Ectodermal cell (in vitro differentiated cells): ENCODE results near the gene DPYSL3.

Experiments used
- H3K27ac ChIP-seq: 2 replicates; pipeline ENCODE4 v1.7.0; 2013; ENCODE audit warnings: mild to moderate bottlenecking, low read depth, low read length; ENCODE audit not compliant: insufficient read depth, poor library complexity, severe bottlenecking
- H3K27me3 ChIP-seq: 2 replicates; pipeline ENCODE4 v1.7.0; 2013; ENCODE audit warnings: mild to moderate bottlenecking, low read length; ENCODE audit not compliant: insufficient read depth, control insufficient read depth, poor library complexity, severe bottlenecking
- H3K36me3 ChIP-seq: one replicate; pipeline ENCODE4 v1.7.0; 2013; ENCODE audit warnings: low read length; ENCODE audit not compliant: control insufficient read depth, insufficient read depth
- H3K4me1 ChIP-seq: one replicate; pipeline ENCODE4 v1.7.0; 2013; ENCODE audit warnings: low read length; ENCODE audit not compliant: control insufficient read depth, insufficient read depth
- H3K4me3 ChIP-seq: 2 replicates; pipeline ENCODE4 v1.7.0; 2013; ENCODE audit warnings: low read depth, low read length, control low read depth; ENCODE audit not compliant: insufficient read depth
- H3K9me3 ChIP-seq: 2 replicates; pipeline ENCODE4 v1.7.0; 2013; ENCODE audit warnings: mild to moderate bottlenecking, low read length, moderate library complexity; ENCODE audit not compliant: control insufficient read depth
- WGBS, 2 experiments: methylation state at CpG; one replicate each; pipeline ENCODE4 v1.1.7; 2013; ENCODE audit warnings: missing lambda C conversion rate in 2 of 2; 5-methylcytosine and 5-hydroxymethylcytosine counted together

Gene DPYSL3

DNA sequence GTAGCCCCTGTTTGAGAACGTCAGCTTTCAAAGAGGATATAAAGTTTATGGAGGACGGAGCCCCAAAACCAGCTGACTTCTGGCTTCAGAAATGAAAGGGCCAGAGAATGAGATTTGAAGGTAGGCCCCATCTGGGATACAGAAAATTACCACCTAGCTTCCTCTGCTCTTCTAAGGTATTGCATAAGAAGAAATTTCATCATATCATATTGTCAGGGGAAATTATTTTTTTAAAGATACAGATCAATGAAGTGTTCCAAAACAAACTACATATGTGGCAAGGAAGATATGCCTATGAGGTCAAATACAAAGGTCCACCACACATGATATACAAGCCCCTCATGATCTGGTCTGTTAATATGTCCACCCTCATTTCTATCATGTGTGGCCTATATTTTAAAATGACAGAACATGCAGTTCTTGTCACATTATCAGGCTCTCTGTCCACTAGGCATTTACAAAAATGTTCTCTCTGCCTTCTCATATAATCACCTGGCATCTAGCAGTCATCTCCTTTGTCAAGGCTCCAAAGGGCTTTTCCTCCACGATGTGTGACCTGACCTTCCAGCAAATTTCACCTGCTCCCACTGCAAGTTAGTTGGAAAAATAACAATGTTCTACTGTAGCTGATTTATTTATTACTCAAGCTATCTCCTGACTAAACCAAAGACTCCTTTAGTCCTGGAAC is 83.1 kb downstream of the DPYSL3 start:
- Histone ChIP-seq H3K27ac (no peak overlapping the region), H3K27me3 (no peaks in the 10 kb centered on the region), H3K4me3 (no peak overlapping the region), H3K9me3 (no peaks in the 10 kb centered on the region), H3K36me3 (peaks cover 19% of the 10 kb centered on the region), H3K4me1 (no peaks in the 10 kb centered on the region)
- WGBS, 2 experiments, result 95 to 99% methylated on average over 3 of the region's 3 CpGs

DNA sequence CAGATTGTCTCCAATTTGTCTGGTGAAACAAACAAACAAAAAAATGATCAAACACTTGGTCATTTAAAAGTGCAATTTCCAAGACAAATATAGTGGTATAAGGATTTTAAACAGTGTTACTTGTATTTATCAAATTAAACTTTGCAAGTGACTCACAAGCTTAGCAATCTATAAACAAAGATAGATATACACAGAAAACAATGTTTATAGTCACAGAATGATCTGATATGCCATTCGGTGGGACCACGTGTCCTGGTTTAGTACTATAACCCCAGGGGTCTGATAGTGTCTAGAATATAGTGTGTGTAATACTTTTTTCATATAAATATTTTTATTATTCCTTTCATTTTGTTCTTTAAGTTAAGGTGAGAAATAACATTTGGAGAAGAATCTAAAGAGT is 91.3 kb downstream of the DPYSL3 start:
- H3K27me3 ChIP-seq, result no peaks in the 10 kb centered on the region
- peaks cover 5% of the 10 kb centered on the region for H3K4me1 ChIP-seq
- no peak overlapping the region for H3K4me3 ChIP-seq
- 100% methylated on average over 2 of the region's 2 CpGs; no CpG with 5 or more reads in 1 of the 2 experiments for WGBS, 2 experiments
- H3K36me3 ChIP-seq, result peaks cover 23% of the 10 kb centered on the region
- H3K9me3 ChIP-seq, result no peaks in the 10 kb centered on the region
- H3K27ac ChIP-seq, result no peak overlapping the region

DNA sequence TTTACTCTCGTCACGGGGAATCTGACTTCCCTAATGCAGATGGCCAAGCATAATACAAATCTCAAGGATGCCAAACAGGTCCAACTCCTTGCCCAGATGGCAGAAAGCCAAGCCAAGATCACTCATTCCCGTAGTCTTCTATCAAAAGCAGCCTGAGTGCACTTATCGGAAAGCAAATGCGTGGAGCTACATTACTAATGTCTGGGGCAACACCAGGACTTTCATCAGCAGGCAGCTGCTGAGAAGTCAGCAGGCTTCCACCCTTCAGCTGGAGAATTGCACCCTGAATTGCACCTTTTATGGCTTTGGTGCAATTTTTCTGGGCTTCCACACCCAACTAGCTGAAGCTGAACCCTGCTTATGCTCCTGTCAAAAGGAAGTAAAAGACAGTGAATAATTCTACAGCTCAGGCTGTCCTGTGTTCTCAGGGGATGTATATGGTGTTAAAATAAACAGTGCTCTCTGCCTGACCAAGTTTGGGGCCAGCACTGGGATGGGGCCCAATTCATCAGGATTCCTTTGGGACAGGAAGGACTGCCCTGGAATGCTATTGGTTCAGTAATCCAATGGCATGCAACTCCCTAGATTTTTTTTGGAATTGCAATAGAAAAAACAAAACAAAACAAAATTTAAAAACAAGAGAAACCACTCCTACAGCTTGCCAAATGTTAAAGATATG is 92.6 kb downstream of the DPYSL3 start:
- Histone ChIP-seq H3K27ac (no peak overlapping the region), H3K9me3 (no peaks in the 10 kb centered on the region), H3K36me3 (peaks cover 36% of the 10 kb centered on the region), H3K4me1 (peaks cover 5% of the 10 kb centered on the region), H3K4me3 (no peak overlapping the region), H3K27me3 (no peaks in the 10 kb centered on the region)
- WGBS, 2 experiments, result 93 to 97% methylated on average over 5 of the region's 5 CpGs

DNA sequence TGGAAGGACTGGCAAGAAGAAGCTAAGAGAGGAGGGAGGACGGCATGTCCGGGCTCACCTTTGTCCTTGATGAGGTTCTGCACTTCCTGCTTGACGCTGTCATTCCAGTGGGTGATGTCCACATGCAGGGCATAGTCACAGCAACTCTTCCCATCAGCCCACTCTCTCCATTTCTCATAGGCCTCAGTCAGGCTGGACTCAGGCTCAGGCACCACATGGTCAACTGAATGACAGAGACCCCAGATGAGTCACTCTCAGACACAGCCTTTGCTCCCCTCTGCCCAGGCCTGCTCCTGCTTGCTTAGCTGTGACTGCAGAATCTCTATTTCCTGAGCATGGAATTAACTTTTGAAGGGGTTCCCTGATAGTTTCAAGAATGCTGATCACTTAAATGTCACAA is 94.2 kb downstream of the DPYSL3 start:
- Histone ChIP-seq H3K4me1 (peaks cover 5% of the 10 kb centered on the region), H3K36me3 (peaks cover 49% of the 10 kb centered on the region), H3K27me3 (no peaks in the 10 kb centered on the region), H3K4me3 (no peak overlapping the region), H3K9me3 (no peaks in the 10 kb centered on the region), H3K27ac (no peak overlapping the region)
- 94 to 97% methylated on average over 3 of the region's 3 CpGs for WGBS, 2 experiments

DNA sequence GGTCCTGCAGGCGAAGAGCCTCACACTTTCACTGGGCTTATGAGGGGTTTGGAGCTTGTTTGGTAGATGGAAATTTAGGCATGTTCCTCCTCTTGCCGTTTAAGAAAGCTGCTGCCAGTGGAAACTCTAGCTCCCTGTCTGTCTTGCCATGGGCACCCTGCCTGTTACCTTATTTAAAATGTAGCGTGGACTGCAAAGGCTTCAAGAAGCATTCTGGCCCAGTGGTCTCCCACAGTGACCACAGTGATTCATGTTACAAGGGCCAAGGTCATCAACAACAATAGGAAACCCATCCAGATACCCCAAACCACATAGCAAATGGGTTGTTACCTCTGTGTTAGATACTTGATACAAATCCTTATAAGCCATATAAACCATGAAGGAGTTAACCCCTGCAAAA is 96.6 kb downstream of the DPYSL3 start:
- Histone ChIP-seq H3K9me3 (no peaks in the 10 kb centered on the region), H3K4me1 (peaks cover 5% of the 10 kb centered on the region), H3K36me3 (peaks cover 63% of the 10 kb centered on the region), H3K27ac (no peak overlapping the region), H3K4me3 (no peak overlapping the region), H3K27me3 (no peaks in the 10 kb centered on the region)
- WGBS, 2 experiments, result 91 to 95% methylated on average over 3 of the region's 3 CpGs

DNA sequence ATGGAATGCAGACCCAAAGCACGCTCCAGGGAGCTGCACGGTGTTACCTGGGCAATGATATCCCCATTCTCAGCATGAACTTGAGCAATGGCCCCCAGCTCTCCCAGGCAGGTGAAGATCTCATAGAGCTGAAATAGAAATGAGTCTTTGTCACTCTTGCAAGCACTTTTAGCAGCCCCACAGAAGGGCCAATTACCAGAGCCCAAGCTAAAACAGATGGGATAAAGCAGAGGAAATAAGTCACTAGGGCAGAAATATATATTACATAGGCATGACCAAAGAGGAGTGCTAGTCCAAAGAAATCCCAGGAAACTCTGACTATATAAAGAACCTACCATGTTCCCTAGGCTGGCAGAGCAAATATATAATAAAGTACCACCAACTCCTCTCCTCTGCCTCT is 97.3 kb downstream of the DPYSL3 start:
- H3K27me3 ChIP-seq, result no peaks in the 10 kb centered on the region
- H3K4me3 ChIP-seq, result no peak overlapping the region
- H3K9me3 ChIP-seq, result no peaks in the 10 kb centered on the region
- H3K4me1 ChIP-seq, result peaks cover 3% of the 10 kb centered on the region
- peaks cover 66% of the 10 kb centered on the region for H3K36me3 ChIP-seq
- WGBS, 2 experiments, result 93 to 95% methylated on average over 2 of the region's 2 CpGs
- no peak overlapping the region for H3K27ac ChIP-seq

DNA sequence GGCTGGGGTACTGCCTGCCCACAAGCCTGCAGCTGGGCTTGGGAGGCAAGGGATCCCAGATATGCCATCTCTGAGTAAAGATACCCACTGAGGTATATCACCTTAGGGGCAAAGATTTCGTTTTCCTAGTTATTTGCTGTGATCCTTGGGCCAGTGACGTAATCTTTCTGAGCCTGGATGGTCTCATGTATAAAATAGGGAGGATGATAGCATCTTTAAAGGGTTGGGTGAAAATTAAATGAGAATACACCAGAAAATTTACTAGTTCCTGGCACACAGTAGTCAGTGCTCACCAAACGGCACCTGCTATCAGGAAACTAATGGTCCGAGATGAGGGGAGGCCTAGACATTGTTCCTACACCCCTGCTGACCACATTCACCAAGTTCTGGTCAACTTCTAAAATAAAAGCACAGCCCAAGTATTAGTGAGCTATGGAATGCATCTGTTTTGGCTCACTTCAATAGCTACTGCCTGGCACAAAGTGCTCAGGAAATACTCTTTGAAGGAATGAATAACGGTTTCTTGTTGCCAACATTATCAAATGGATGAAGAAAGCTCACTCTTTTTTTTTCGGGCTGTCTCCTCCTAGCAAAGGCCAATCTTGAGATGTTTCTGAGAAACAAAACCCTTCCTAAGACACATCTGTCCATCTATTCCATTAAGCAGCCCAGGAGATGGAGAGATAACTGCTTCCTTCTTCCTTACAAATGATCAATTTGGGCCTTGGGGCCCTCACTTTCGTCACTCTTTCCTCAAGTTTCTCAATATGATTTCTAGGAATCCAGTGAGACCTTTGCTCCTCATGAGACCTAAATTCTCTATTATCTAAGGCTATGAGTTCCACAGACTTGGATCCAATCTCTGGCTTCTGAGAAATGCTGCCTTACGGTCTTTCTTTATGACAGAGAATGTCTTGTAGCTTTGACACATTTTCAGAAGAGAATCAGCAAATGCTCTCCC is 98.2 kb downstream of the DPYSL3 start:
- Histone ChIP-seq H3K27me3 (no peaks in the 10 kb centered on the region), H3K36me3 (peaks cover 64% of the 10 kb centered on the region), H3K4me3 (no peak overlapping the region), H3K4me1 (no peaks in the 10 kb centered on the region), H3K27ac (no peak overlapping the region), H3K9me3 (no peaks in the 10 kb centered on the region)
- 92 to 95% methylated on average over 8 of the region's 8 CpGs for WGBS, 2 experiments

DNA sequence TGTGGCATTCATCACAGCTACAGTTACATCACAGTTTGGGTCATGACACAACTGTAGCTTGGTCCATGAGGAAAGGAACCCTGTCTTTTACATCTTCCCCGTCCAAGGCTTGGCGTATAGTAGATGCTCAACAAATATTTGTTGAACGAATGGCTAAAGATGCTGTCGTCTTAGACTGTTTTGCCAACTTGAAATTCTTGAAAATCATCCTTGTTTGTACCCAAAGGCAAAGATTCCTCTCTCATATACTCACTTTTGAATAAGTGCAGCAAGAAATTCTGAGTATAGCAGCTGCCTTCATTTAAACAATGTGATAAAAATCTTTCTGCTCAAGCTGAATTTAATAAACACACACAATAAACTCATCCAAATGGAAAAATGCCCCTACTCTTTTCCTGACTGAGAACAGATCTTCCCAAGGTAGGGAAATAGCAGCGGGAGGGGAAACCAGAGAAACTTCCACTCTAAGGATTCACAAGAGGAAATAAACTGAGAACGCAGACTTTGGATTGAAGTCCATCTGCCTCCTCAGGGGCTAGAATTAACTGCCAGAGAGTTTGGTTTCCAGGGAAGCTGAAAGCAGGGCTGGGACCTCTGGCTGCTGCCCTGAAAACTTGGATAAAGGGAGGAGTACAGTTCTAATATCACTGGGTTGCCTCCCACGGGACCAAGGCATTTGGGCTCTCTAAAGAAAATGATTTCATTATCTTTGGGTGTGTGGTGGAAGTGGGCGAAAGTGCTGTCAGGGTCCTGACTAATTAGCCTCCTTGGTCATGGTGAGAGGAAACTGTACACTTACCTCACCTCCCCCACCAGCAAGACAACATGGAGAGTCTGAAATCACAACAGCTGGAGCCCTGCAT is 99.1 kb downstream of the DPYSL3 start:
- Histone ChIP-seq H3K27me3 (no peaks in the 10 kb centered on the region), H3K27ac (no peak overlapping the region), H3K36me3 (peaks cover 72% of the 10 kb centered on the region), H3K9me3 (no peaks in the 10 kb centered on the region), H3K4me1 (no peaks in the 10 kb centered on the region), H3K4me3 (no peak overlapping the region)
- WGBS, 2 experiments, result 96 to 97% methylated on average over 7 to 8 of the region's 8 CpGs

DNA sequence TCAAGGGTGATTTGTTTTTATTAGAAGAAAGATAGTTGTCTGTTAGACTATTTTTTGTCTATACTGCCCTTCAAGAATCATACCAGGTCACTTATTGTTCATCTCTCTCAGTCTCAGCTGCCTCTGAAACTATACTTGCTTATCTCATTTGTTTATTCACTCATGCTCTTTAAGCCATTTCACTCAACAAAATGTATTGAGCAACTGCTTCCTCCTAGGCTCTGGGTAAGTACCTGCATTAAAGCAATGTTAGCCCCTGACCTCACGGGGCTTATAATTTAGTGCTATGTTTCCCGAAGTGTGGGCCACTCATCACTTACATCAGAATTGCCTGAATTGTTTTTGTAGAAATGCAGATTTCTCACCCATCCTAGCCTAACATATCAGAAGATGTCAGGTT is 100.9 kb downstream of the DPYSL3 start:
- Histone ChIP-seq H3K4me1 (no peaks in the 10 kb centered on the region), H3K27ac (no peak overlapping the region), H3K36me3 (peaks cover 75% of the 10 kb centered on the region)

More for the DNA sequence above, 100.9 kb downstream of the DPYSL3 start:
- 97% methylated on average over 2 of the region's 2 CpGs for WGBS, 2 experiments
- no peaks in the 10 kb centered on the region for H3K9me3 ChIP-seq
- H3K27me3 ChIP-seq, result no peaks in the 10 kb centered on the region
- H3K4me3 ChIP-seq, result no peak overlapping the region
